GM06990 (cell line): Measurements from ENCODE around the gene TPCN2.

Experiments
- DNase-seq: peaks from one replicate; pipeline ENCODE4 v3.0.0-alpha.2; 2011; ENCODE audit not compliant: insufficient read length; ENCODE audit errors: extremely low read depth
- H3K27me3 ChIP-seq: replicated peaks from 2 replicates; pipeline ENCODE4 v1.6.0; 2011; ENCODE audit warnings: low read length; ENCODE audit not compliant: control insufficient read depth, insufficient read depth
- H3K36me3 ChIP-seq: 2 replicates; pipeline ENCODE4 v1.5.1; 2011; ENCODE audit warnings: low read length; ENCODE audit not compliant: control insufficient read depth, insufficient read depth
- H3K4me3 ChIP-seq: replicated peaks from 2 replicates; pipeline ENCODE4 v1.5.1; 2011; ENCODE audit warnings: low read depth, mild to moderate bottlenecking, control low read depth, low read length
- CTCF ChIP-seq: IDR thresholded peaks from 2 replicates; pipeline ENCODE4 v1.5.1; 2011; ENCODE audit warnings: low read length, control low read depth, mild to moderate bottlenecking, inconsistent platforms; ENCODE audit not compliant: insufficient read depth, poor library complexity, severe bottlenecking

The TPCN2 gene

GRCh38 chr11:69161117-69161407, 112.3 kb downstream of the TPCN2 start:
- no peak for DNase-seq
- no peaks in the 10 kb centered on the region; the same call in 1 of the 2 replicates for H3K36me3 ChIP-seq
- H3K27me3 ChIP-seq: no peaks in the 10 kb centered on the region
- H3K4me3 ChIP-seq: no peak overlapping the region
- TF ChIP-seq CTCF: no peak

GRCh38 chr11:69162505-69162904, 113.8 kb downstream of the TPCN2 start:
- Histone ChIP-seq H3K4me3 (no peak overlapping the region), H3K27me3 (no peaks in the 10 kb centered on the region), H3K36me3 (no peaks in the 10 kb centered on the region; the same call in 1 of the 2 replicates)
- TF ChIP-seq CTCF: no peak
- no peak for DNase-seq

GRCh38 chr11:69163842-69164241, 115.1 kb downstream of the TPCN2 start:
- Histone ChIP-seq H3K36me3 (no peaks in the 10 kb centered on the region), H3K4me3 (no peak overlapping the region), H3K27me3 (no peaks in the 10 kb centered on the region)
- DNase-seq: no peak
- no peak for TF ChIP-seq CTCF

GRCh38 chr11:69164824-69165223, 116.1 kb downstream of the TPCN2 start:
- no peak overlapping the region for H3K4me3 ChIP-seq
- DNase-seq: no peak
- TF ChIP-seq CTCF: no peak
- H3K27me3 ChIP-seq: no peaks in the 10 kb centered on the region
- no peaks in the 10 kb centered on the region for H3K36me3 ChIP-seq

GRCh38 chr11:69165775-69166174, 117.0 kb downstream of the TPCN2 start:
- no peak for DNase-seq
- TF ChIP-seq CTCF: no peak
- no peaks in the 10 kb centered on the region for H3K36me3 ChIP-seq
- H3K4me3 ChIP-seq: no peak overlapping the region
- no peaks in the 10 kb centered on the region for H3K27me3 ChIP-seq
